Measurements from ENCODE around the gene SRP19.
"Not testable (repeated sequence)": the region's sequence is repeated elsewhere in the genome, so short reads cannot be mapped to it uniquely, and the experiment has no call there.

Gene SRP19

DNA sequence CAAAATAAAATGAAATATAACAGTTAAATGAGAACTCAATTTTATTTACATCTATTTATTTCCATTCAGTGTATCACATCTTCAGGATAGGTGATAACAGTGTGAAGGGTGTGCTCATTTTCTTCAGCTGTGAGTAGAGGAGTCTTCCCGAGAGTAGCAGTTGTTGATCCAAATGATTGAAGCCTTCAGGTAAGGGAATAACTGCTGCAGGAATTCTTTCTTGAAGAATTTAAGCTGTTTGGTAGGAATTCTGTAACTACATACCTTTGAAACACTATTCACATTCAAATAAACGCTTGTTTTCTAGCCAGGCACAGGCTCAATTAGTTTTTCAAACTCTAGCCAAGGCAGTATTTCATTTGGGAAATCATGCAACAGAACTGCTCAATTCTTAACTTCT is 15.3 kb downstream of the SRP19 start:
- no peak for DNase-seq

GRCh38 chr5:112878101-112878500 is 17.0 kb downstream of the SRP19 start:
- no peak for DNase-seq

- DNase-seq = no peak
Measured at GRCh38 chr5:112878760-112879159, 17.7 kb downstream of the SRP19 start.

GRCh38 chr5:112880219-112880964 is 19.3 kb downstream of the SRP19 start:
- no peak for DNase-seq

DNA sequence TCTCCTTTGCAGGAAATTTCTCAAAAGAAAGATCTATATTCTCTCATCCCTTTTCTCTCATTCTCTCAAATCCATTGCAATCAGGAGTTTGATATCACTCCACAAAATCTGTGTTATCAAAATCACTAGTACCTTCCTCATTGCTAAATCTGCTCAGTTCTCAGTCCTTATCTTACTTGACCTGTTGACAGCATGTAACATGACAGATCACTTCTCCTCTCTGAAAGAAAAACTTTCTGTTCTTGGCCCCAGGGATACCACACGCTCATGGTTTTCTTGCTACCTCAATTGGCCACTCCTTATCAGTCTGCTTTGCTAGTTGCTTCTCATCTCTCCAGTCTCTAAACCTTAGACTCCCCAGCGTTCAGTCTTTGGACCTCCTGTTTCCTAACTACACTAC is 22.1 kb downstream of the SRP19 start:
- no peak for DNase-seq

GRCh38 chr5:112885001-112885400 is 23.9 kb downstream of the SRP19 start:
- no peak for DNase-seq

GRCh38 chr5:112886975-112887374 is 25.9 kb downstream of the SRP19 start:
- DNase-seq = no peak

DNA sequence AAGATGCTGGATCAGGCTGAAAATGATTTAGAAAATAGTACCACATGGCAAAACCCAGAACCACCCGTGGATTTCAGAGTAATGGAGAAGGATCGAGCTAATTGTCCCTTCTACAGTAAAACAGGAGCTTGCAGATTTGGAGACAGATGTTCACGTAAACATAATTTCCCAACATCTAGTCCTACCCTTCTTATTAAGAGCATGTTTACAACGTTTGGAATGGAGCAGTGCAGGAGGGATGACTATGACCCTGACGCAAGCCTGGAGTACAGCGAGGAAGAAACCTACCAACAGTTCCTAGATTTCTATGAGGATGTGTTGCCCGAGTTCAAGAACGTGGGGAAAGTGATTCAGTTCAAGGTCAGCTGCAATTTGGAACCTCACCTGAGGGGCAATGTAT is 31.0 kb downstream of the SRP19 start:
- not testable (repeated sequence) for DNase-seq

DNA sequence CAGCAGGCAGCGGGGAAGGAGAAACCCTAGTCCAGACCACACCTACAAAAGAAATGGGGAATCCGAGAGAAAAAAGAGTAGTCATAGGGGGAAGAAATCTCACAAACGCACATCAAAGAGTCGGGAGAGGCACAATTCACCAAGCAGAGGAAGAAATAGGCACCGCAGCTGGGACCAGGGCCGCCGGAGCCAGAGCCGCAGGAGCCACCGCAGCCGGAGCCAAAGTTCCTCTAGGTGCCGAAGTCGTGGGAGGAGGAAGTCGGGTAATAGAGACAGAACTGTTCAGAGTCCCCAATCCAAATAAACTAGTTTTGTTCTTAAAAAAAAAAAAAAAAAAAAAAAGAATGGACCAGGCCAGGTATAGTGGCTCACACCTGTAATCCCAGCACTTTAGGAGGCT is 31.7 kb downstream of the SRP19 start:
- DNase-seq = no peak

DNA sequence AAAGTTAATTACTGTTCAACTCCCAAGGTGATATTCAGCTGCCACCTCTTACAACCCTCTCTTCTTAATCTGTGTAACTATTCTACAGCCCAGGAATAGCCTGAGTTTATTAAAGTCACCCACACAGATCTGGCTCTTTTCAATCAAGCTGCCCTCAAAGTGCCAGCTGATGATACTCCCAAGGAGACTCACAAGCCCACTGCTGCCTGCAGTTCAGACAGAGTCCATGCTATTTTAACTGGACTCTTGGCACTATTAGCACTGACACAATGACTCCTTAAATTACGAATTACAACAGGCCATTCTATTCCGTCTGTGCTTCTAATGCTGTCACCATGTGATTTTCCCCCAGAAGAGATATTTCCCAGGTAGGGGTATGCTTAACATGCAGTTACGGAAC is 34.6 kb downstream of the SRP19 start:
- no peak for DNase-seq

- no peak for DNase-seq
Measured at GRCh38 chr5:112902561-112902960, 41.5 kb downstream of the SRP19 start.

- not testable (repeated sequence) for DNase-seq
Measured at GRCh38 chr5:112904996-112905395, 43.9 kb downstream of the SRP19 start.

DNA sequence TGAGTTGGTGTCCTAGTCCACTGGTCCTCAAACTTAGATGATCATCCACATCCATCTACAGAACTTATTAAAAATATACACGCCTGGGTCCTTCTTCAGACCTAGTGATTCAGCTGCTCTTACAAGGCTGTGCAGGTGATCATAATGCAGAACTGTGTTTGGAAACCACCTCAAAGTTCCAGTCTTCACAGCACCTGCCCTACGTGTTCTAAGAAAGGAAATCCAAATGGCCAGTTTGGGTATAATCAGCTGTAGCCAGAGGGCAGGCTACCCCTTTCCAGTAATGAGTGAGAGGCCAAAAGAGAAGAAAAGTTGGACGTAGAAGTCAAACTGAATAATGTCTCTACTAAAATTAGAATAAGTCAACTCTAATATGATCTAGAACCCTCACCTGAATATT is 45.5 kb downstream of the SRP19 start:
- DNase-seq = no peak

GRCh38 chr5:112907166-112907631 is 46.1 kb downstream of the SRP19 start:
- DNase-seq = no peak

DNA sequence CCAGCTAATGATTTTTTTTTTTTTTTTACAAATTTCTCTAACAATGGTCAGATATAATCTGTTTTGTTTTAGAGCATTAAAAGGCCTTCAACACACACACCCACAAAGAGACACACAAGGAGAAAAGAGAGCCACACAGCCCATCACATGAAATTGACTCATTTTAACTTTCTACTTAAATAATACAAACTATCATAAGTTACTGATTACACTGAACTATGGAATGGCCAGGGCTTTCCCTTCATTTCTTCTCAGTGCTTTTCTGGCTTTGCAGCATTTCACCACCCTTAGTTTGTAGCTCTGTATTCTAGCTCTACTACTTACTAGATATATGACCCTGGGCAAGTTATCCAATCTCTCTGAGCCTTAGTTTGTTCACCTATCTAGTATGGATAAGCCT is 47.8 kb downstream of the SRP19 start:
- no peak for DNase-seq

GRCh38 chr5:112910529-112910928 is 49.4 kb downstream of the SRP19 start:
- DNase-seq = no peak

GRCh38 chr5:112914584-112914983 is 53.5 kb downstream of the SRP19 start:
- DNase-seq = no peak

DNA sequence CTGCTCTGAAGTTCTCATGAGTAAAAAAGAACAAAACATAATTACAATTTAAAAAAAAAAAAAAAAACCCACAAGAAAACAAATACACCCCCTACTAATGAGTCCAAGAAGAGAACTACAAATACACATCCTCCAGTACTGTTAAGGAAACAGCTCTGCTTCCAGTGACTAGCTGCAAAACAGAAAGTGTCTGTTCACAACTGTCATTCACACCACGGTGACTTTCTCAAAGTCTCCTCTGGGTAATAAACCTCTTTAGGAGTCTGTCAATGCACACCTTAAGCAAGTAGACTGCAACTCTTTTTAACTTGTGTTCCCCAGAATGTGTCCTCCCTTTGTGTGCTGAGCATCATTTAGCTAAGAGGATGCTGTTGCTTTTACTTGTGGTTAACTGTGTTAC is 54.7 kb downstream of the SRP19 start:
- no peak for DNase-seq

DNA sequence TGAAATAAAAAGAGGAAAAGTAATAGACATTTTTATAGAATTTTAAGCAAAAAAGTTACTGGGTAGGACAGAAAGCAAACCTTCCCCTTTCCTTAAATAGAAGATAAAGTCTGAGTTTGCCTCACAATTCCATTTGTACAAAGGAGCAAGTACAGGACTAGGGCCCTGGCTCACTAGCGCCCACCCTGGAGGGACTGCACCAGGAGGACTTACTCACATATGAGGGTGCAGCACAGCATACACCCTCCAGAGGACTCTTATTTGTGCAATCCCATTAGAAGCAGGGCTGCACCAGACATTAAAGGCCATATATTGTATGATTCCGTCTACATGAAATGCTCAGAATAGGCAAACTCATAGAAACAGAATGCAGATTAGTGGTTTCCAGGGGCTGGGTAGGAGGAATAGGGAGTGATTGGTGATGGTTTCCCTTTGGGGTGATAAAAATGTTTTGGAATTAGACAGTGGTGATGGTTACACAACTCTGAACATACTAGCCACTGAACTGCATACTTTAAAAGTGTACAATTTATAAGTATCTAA is 56.4 kb downstream of the SRP19 start:
- DNase-seq = no peak

- no peak for DNase-seq
Measured at GRCh38 chr5:112918136-112918535, 57.0 kb downstream of the SRP19 start.

- DNase-seq = no peak
Measured at GRCh38 chr5:112918679-112919078, 57.6 kb downstream of the SRP19 start.
